GM18505 (cell line): Measurements from ENCODE around the gene DDAH1.

Experiments
- ATAC-seq: cut with Tn5 transposase; IDR thresholded peaks from one replicate; pipeline ENCODE4 v1.9.1; 2021; ENCODE audit not compliant: unreplicated experiment
- POLR2A ChIP-seq: IDR thresholded peaks from 4 replicates; pipeline ENCODE4 v1.6.1; 2011; ENCODE audit warnings: borderline replicate concordance; ENCODE audit not compliant: insufficient read depth, insufficient read length; ENCODE audit errors: extremely low read depth

DDAH1 gene

DNA sequence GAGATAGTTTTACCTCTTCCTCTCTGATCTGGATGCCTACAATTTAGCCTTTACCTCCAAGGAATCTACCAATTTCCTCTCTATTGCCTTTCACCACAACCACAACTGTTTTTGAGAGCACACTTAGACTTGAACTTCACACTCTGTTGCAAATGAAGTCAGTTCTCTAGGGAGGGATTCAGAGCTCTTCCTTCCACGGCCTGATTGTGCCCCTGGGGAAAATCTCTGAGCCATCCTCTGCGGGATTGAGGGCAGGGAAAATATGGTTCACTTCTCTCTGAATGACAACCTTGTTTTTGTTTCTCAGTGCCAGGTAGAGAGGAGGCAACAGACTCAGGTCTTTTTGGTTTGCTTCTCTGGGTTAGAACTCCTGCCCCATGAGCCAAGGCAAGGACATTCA, 153.1 kb downstream of the DDAH1 start:
- ATAC-seq: no peak
- no peak for TF ChIP-seq POLR2A

DNA sequence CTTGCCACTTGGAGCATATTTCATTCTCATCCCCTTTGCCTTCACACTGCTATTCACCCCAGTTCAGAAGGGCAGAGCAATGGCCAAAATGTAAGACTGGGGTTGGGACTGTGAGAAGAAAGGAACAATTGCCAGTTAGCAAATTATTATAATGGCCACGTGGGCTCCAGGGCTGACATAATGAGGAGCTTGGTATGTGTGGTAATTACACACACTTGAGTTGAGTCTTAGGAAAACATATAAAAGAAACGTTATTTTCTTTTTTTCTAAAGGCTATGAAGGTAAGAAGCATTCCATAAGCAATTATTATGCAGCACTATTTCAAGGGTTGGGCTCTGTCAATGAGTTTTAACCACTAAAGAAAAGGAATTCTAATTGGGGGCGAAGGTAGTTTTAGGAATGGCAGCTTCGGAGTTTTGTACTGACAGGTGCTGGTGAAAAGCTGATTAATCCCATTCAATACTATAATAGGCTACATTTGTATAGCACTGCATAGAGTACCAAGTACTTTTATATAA, 156.1 kb downstream of the DDAH1 start:
- ATAC-seq: no peak
- no peak for TF ChIP-seq POLR2A

DNA sequence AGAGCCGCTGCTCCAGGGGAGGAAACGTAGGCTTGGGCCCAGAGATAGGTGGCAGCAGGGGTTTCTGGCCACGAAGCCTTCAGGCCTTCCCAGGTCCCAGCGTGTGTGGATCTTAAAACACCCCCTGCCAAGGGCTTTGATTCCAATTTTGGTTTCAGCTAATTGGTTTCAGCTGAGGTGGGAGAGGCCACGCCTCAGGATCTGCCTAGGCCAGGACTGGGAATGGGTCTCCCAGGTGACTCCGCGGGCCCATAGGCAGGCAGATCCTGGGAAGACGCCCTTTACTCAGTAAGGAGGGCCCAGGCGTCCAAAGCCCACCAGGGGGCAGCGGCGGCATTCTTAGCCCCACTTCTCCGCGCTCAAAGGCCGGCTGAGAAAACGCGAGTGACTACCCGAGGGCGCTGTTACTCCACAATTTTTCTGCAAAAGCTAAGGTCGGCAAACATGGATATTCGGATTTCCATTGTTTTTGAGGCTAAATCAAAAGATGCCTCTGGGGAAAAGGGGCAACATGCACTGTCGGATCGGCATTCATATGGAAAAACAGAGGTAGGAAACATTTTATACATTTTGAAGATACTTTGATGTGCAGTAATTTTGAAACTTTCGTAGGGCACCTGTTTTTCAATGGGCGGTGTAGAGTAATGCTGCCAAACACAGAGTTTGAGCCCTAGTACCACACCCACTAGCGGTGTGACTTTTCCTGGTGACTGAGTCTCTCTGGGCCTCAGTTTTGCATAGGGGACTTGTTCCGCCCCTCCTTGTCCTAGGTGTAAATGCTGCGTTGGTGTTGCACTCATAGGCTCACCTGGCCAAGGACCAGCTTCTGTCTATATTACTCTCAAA, 156.7 kb downstream of the DDAH1 start:
- peak; percentile 95 for ATAC-seq
- TF ChIP-seq POLR2A: no peak

DNA sequence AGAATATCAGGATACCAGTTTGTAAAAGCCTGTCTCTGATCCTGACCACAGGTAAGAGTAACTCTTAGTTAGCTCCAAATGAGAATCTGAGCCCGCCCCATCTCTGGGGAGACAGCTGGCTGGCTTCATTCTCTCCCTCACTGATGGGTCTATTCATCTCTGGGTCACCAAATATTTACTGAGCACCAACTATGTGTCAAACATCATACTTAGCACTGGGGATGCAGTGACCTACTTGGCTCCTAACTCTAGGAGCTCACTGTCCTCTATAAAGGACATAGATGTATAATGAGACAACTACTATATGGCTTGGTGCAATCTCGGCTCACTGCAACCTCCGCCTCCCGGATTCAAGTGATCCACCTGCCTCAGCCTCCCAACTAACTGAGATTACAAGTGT, 158.7 kb downstream of the DDAH1 start:
- no peak for ATAC-seq
- no peak for TF ChIP-seq POLR2A

DNA sequence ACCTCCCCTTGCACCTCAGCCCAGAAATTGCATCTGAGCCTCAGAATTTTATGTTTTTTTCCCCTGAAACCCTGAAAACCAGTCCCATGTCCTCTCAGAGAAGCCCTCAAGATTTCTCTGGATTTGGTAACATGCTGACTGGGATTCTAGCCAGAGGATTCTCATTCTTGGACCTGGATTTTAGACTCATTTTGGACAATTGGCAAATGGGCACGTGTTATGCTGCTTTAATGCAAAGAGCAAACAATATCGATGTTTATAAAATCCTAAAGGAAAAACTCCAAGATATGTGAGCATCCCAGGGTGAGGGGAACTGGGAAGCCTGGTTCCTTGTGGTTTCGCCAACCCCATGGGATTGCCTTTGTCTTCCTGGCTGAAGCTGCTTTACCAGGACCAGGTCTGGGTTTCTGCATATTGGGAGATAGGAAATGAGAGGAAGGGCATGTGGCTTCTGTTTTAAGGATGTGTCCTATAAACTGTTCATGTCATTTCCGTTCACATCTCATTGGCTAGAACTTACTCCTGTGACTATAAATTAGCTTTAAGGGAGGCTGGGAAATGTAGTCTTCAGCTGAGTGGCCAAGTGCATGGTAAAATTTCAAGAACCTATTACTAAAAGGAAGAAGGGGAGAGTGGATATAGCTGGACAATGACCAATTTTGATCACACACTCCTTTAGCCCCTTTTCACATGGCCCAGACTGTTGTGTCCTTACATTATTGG, 161.4 kb downstream of the DDAH1 start:
- TF ChIP-seq POLR2A: no peak
- no peak for ATAC-seq

DNA sequence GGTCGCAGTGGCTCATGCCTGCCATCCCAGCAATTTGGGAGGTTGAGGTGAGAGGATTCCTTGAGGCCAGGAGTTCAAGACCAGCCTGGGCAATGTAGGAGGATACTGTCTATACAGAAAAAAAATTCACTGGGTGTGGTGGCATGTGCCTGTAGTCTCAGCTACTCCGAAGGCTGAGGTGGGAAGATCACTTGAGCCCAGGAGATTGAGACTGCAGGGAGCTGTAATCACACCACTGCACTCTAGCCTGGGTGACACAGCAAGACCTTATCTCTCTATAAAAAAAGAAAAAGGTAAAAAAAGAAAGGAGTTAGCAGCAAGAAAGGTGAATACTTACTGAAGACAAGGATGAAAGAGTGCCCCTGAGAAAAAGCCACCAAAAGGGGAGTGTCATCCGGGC, 164.8 kb downstream of the DDAH1 start:
- no peak for ATAC-seq
- TF ChIP-seq POLR2A: no peak

DNA sequence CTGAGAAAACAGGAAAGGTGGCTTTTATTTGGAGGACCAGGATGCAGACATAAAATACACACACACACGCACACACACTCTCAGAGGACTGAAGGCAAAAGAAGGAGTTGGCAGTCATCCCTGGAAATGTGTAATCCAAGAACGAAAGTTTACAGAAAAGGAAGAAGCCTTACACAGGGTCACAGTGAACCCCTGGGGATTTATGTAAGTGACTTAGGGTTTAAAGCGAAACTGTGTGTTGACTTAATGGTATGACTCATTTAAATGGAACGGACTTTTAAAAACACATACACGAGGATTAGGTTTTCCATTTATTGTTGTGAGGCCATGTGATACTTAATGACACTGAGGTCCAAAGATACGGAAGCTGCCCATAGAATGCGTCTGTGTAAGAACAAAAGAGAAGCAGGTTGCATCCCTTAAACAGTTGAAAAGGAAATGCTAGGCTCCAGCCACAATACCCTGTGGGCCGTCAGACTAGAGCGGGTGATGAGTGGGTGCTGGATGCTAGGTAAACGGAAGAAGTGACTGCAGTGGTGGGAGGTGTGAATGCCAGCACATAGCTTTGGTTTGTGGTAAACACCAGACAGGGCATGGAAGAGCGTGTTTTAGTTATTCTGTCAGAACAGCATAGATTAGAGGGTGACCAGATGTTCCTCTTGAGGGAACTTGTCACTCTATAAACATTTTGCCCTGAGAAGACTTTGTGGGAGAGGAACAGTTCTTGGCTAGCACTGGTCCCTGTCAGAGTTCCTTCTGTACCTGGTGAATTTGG, 166.9 kb downstream of the DDAH1 start:
- ATAC-seq: peak; percentile 89
- TF ChIP-seq POLR2A: no peak

DNA sequence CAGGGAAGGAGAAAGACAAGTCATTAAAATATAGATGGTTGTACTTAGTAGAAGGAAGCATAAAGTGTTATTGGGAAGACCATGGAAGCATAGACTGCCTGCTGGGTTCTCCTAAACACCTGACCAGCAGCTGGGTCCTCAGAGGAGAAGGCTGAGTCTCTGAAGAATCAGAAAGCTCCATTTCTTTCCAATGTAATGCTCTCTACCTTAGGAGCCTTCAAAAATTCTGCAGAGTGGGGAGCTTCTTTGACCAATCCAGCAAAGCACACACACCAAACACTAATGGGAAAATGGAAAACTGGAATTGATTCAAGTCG, 167.5 kb downstream of the DDAH1 start:
- no peak for ATAC-seq
- no peak for TF ChIP-seq POLR2A

DNA sequence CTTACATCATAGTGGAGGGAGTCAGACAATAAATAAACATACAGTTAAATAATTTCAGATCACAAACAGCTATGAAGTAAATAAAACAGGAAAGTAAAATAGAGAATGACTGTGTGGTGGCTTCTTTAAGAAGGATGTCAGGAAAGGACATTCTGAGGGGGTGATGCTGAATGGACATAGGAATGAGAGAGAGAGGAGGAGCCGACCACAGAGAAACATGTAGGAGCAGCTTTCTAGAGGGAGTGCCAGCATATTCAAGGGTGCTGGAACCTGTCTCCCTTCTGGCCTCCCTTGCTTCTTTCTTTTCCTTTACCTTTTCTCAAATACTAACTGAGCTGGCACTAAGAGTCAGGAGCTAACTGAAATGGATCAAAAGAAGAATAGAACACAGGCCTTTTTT, 168.0 kb downstream of the DDAH1 start:
- no peak for ATAC-seq

DNA sequence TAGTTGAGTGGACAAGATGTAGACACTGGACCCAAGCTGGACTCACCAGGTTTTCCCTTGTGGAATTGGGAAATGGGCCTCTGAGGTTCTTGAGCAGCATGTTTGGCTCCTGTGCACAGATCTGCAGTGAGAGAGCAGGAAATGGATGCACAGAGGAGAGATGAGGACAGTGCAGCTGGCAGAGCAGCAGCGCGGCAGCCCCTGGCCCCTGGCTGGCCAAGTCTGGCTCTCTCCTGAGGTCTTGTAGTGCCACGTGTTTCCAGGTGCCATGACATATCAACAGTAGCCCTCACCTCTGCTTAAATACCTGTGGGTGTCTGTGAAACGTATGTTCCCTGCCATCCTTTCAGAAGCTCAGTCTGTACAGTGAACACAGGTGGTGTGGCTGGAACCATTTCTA, 169.3 kb downstream of the DDAH1 start:
- no peak for ATAC-seq
- TF ChIP-seq POLR2A: no peak

More for the DNA sequence above, 168.0 kb downstream of the DDAH1 start:
- TF ChIP-seq POLR2A: no peak

DNA sequence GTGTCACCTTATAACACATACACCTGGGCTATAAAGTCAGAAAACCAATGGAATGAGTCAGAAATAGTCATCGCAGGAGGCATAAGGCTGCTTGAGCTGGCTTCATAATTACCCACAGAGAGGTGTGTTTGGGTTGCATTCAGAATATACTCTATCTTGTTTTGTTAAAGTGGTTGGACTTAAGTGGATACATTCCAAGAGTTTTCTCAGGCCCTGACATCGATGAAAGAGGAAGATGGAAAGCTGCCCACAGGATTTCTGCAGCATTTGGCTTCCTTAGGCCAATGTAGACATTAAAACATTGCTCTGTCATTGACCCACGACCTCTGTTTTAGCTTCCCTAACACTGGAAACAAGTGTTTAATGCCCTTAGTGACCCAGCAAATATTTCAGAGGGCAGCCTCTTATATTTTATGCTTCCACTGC, 169.9 kb downstream of the DDAH1 start:
- no peak for ATAC-seq
- TF ChIP-seq POLR2A: no peak

DNA sequence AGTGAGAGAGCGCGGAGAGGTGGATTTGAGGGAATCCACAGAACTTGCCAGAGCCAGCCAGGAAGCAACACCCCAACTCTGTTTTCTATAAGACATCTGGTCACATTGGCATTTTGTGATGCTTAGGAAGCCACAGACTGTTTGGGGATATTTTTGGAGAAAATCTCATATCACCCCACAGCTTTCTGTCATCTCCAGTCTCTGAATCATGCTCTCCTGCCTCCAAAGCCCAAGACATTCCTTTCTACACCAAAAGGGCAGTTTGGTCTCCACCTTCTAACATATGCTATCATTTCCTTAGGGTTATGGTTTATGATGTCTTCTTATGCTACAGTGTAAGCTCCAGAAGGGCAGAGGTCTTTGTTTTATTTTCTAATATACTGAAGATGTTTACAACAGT, 174.1 kb downstream of the DDAH1 start:
- no peak for TF ChIP-seq POLR2A
- ATAC-seq: no peak

DNA sequence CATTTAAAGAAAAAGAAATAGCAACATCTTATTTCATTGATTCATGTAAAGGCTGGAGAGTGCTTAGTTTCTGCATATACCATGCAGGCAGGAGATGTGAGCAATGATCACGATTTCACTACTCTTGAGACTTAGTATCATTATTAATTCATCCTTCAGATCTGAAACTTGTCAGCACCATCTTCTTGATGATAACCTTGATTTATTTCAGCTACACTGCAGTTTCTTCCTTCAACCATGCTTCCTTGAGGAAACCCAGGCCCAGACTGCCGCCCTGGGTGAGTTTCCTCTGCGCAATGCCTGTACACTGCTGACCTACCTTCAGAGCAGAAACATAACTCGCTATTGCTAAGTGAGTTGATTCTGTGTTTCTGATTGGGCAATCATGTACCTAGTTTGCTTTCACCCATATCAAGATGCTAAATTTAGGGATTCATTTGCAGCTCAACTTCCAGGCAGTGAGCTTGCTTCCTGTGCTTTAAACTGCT, 175.1 kb downstream of the DDAH1 start:
- ATAC-seq: no peak
- TF ChIP-seq POLR2A: no peak
